ENCODE results near the gene MYORG.

GRCh38 chr9:34318163-34318790 lies 58.4 kb downstream of the MYORG start:
- no peak for TF ChIP-seq CTCF (IDR thresholded peaks at IDR 0.05)
- no peak for TF ChIP-seq POLR2A (IDR thresholded peaks at IDR 0.05)
